ENCODE measurements around the gene SPON1. TPM values are rescaled to one million over a fixed set of nuclear protein-coding genes. Genes with fewer than 3 reads are reported as not detected.
"Not testable (repeated sequence)": the region's sequence is repeated elsewhere in the genome, so short reads cannot be mapped to it uniquely, and the experiment has no call there.

The SPON1 gene
- total RNA-seq, 1 donor from 2014 or later: 76.8 TPM

GRCh38 chr11:13972043-13972910 lies 9.8 kb downstream of the SPON1 start:
- Histone ChIP-seq H3K27ac (no peak overlapping the region), H3K4me1 (peaks cover 15% of the 10 kb centered on the region), H3K27me3 (peaks cover 3% of the 10 kb centered on the region), H3K4me3 (no peak overlapping the region), H3K9me3 (no peaks in the 10 kb centered on the region), H3K36me3 (no peaks in the 10 kb centered on the region)
- DNase-seq: no peak
- no peak for TF ChIP-seq CTCF (IDR thresholded peaks at IDR 0.05)
- intact Hi-C loops (cut with DNase I): no loop called here
- ATAC-seq: peak; percentile 43

GRCh38 chr11:13972944-13973343 lies 10.4 kb downstream of the SPON1 start:
- intact Hi-C loops (cut with DNase I): no loop called here
- Histone ChIP-seq H3K4me1 (peaks cover 11% of the 10 kb centered on the region), H3K4me3 (no peak overlapping the region), H3K9me3 (no peaks in the 10 kb centered on the region), H3K27me3 (peaks cover 3% of the 10 kb centered on the region), H3K27ac (no peak overlapping the region), H3K36me3 (no peaks in the 10 kb centered on the region)
- no peak for ATAC-seq
- TF ChIP-seq CTCF (IDR thresholded peaks at IDR 0.05): no peak
- no peak for DNase-seq

- H3K27me3 ChIP-seq: no peaks in the 10 kb centered on the region
- TF ChIP-seq CTCF (IDR thresholded peaks at IDR 0.05): no peak
- no peak for ATAC-seq
- H3K9me3 ChIP-seq: no peaks in the 10 kb centered on the region
- H3K27ac ChIP-seq: no peak overlapping the region
- peaks cover 11% of the 10 kb centered on the region for H3K4me1 ChIP-seq
- intact Hi-C loops (cut with DNase I): no loop called here
- H3K4me3 ChIP-seq: no peak overlapping the region
- no peaks in the 10 kb centered on the region for H3K36me3 ChIP-seq
- DNase-seq: no peak
Observed at GRCh38 chr11:13974631-13975030, 12.1 kb downstream of the SPON1 start.

GRCh38 chr11:13983081-13983751 lies 20.7 kb downstream of the SPON1 start:
- no peak for TF ChIP-seq CTCF (IDR thresholded peaks at IDR 0.05)
- no peak overlapping the region for H3K4me3 ChIP-seq
- ATAC-seq (peak; percentile 13), DNase-seq (no peak)
- intact Hi-C loops (cut with DNase I): no loop called here
- no peaks in the 10 kb centered on the region for H3K36me3 ChIP-seq
- H3K27ac ChIP-seq: peak overlapping the region; percentile 17
- H3K9me3 ChIP-seq: no peaks in the 10 kb centered on the region
- peaks cover 4% of the 10 kb centered on the region for H3K4me1 ChIP-seq
- H3K27me3 ChIP-seq: no peaks in the 10 kb centered on the region

GRCh38 chr11:13984616-13985450 lies 22.3 kb downstream of the SPON1 start:
- Histone ChIP-seq H3K9me3 (no peaks in the 10 kb centered on the region), H3K4me3 (no peak overlapping the region), H3K36me3 (no peaks in the 10 kb centered on the region), H3K27ac (no peak overlapping the region), H3K4me1 (peaks cover 4% of the 10 kb centered on the region), H3K27me3 (no peaks in the 10 kb centered on the region)
- TF ChIP-seq CTCF (IDR thresholded peaks at IDR 0.05): no peak
- intact Hi-C loops (cut with DNase I): no loop called here
- ATAC-seq: no peak
- no peak for DNase-seq

- H3K36me3 ChIP-seq; H3K27ac ChIP-seq; intact Hi-C loops (cut with DNase I); ATAC-seq; DNase-seq; H3K27me3 ChIP-seq; H3K4me1 ChIP-seq; H3K4me3 ChIP-seq; H3K9me3 ChIP-seq: not testable (repeated sequence)
Observed at GRCh38 chr11:13986695-13987094, 24.2 kb downstream of the SPON1 start.

GRCh38 chr11:13992158-13992856 lies 29.8 kb downstream of the SPON1 start:
- H3K4me1 ChIP-seq; H3K4me3 ChIP-seq; H3K27ac ChIP-seq; DNase-seq; ATAC-seq; H3K9me3 ChIP-seq; H3K36me3 ChIP-seq; H3K27me3 ChIP-seq; intact Hi-C loops (cut with DNase I): not testable (repeated sequence)

All from upper lobe of right lung (tissue), 1 donor.